ENCODE results near the gene FGD5. TPM values are rescaled to one million over a fixed set of nuclear protein-coding genes. Genes with fewer than 3 reads are reported as not detected.
"Not testable (repeated sequence)": the region's sequence is repeated elsewhere in the genome, so short reads cannot be mapped to it uniquely, and the experiment has no call there.

The FGD5 gene
- total RNA-seq, 1 experiment from 2014 or later, result not detected

GRCh38 chr3:14808025-14808424, 10.7 kb upstream of the FGD5 start:
- no TSS peak for BruUV-seq (replicated peaks)
- no peaks in the 10 kb centered on the region for H3K4me1 ChIP-seq (ENCODE audit: insufficient read depth, low read length, poor library complexity, severe bottlenecking)
- peaks cover 85% of the 10 kb centered on the region for H3K27me3 ChIP-seq (replicated peaks; ENCODE audit: insufficient read depth, low read depth, low read length, poor library complexity)
- ChIA-PET CTCF (interaction anchor here (0.6 kb wide), 1 partner anchor 17 kb away, joined by 4 read pairs; no protein-coding TSS in a partner anchor), POLR2A (ENCODE audit: low non-redundant PET) (no interaction called here)
- intact Hi-C loops (cut with micrococcal nuclease; ENCODE audit: unreplicated experiment), result no loop called here
- no peak overlapping the region for H3K27ac ChIP-seq (ENCODE audit: low read depth, low read length, poor library complexity, severe bottlenecking)
- TF ChIP-seq CTCF (conservative IDR thresholded peaks at IDR 0.05; ENCODE audit: low read depth, low read length), result no peak
- no peak for TF ChIP-seq EZH2 (IDR thresholded peaks at IDR 0.05; ENCODE audit: borderline replicate concordance, low read depth, low read length, poor library complexity, severe bottlenecking)
- no peaks in the 10 kb centered on the region for H3K36me3 ChIP-seq (ENCODE audit: insufficient read depth, low read length, poor library complexity, severe bottlenecking)
- H3K4me3 ChIP-seq (ENCODE audit: low read depth, low read length, poor library complexity, severe bottlenecking), result no peak overlapping the region
- no peaks in the 10 kb centered on the region for H3K9me3 ChIP-seq (ENCODE audit: low read depth, low read length, poor library complexity, severe bottlenecking)
- no peak for DNase-seq (ENCODE audit: low spot score)

GRCh38 chr3:14808502-14809266, 10.1 kb upstream of the FGD5 start:
- H3K4me1 ChIP-seq (ENCODE audit: insufficient read depth, low read length, poor library complexity, severe bottlenecking), result no peaks in the 10 kb centered on the region
- H3K27me3 ChIP-seq (replicated peaks; ENCODE audit: insufficient read depth, low read depth, low read length, poor library complexity), result peaks cover 88% of the 10 kb centered on the region
- no peak for TF ChIP-seq CTCF (conservative IDR thresholded peaks at IDR 0.05; ENCODE audit: low read depth, low read length)
- TF ChIP-seq EZH2 (IDR thresholded peaks at IDR 0.05; ENCODE audit: borderline replicate concordance, low read depth, low read length, poor library complexity, severe bottlenecking), result no peak
- intact Hi-C loops (cut with micrococcal nuclease; ENCODE audit: unreplicated experiment), result no loop called here
- ChIA-PET POLR2A (ENCODE audit: low non-redundant PET) (no interaction called here), CTCF (interaction anchor here (0.6 kb wide), 1 partner anchor 18 kb away, joined by 4 read pairs; no protein-coding TSS in a partner anchor)
- no peak for DNase-seq (ENCODE audit: low spot score)
- H3K36me3 ChIP-seq (ENCODE audit: insufficient read depth, low read length, poor library complexity, severe bottlenecking), result no peaks in the 10 kb centered on the region
- H3K9me3 ChIP-seq (ENCODE audit: low read depth, low read length, poor library complexity, severe bottlenecking), result no peaks in the 10 kb centered on the region
- no TSS peak for BruUV-seq (replicated peaks)
- H3K4me3 ChIP-seq (ENCODE audit: low read depth, low read length, poor library complexity, severe bottlenecking), result no peak overlapping the region
- no peak overlapping the region for H3K27ac ChIP-seq (ENCODE audit: low read depth, low read length, poor library complexity, severe bottlenecking)

GRCh38 chr3:14809611-14810010, 9.2 kb upstream of the FGD5 start:
- H3K9me3 ChIP-seq (ENCODE audit: low read depth, low read length, poor library complexity, severe bottlenecking); H3K27ac ChIP-seq (ENCODE audit: low read depth, low read length, poor library complexity, severe bottlenecking); intact Hi-C loops (cut with micrococcal nuclease; ENCODE audit: unreplicated experiment); H3K4me3 ChIP-seq (ENCODE audit: low read depth, low read length, poor library complexity, severe bottlenecking); BruUV-seq (replicated peaks); H3K36me3 ChIP-seq (ENCODE audit: insufficient read depth, low read length, poor library complexity, severe bottlenecking); POLR2A ChIA-PET (ENCODE audit: low non-redundant PET); CTCF ChIA-PET; DNase-seq (ENCODE audit: low spot score); H3K4me1 ChIP-seq (ENCODE audit: insufficient read depth, low read length, poor library complexity, severe bottlenecking): not testable (repeated sequence)
- H3K27me3 ChIP-seq (replicated peaks; ENCODE audit: insufficient read depth, low read depth, low read length, poor library complexity), result peaks cover 91% of the 10 kb centered on the region

All from A673 (cell line).